IPS-15b (cell line): ENCODE results near the gene SLC9A2.

Experiments
- H3K27me3 ChIP-seq: one replicate; pipeline ENCODE4 v1.6.1; 2013; ENCODE audit warnings: low read length; ENCODE audit not compliant: control insufficient read depth, insufficient read depth
- H3K36me3 ChIP-seq: one replicate; pipeline ENCODE4 v1.6.1; 2013; ENCODE audit warnings: low read length; ENCODE audit not compliant: control insufficient read depth, insufficient read depth
- H3K4me1 ChIP-seq: one replicate; pipeline ENCODE4 v1.6.1; 2013; ENCODE audit warnings: mild to moderate bottlenecking, low read length; ENCODE audit not compliant: control insufficient read depth, insufficient read depth
- H3K4me3 ChIP-seq: one replicate; pipeline ENCODE4 v1.5.1; 2013; ENCODE audit warnings: low read depth, low read length
- H3K9ac ChIP-seq: one replicate; pipeline ENCODE4 v1.6.1; 2013; ENCODE audit warnings: low read depth, mild to moderate bottlenecking, low read length
- H3K9me3 ChIP-seq: one replicate; pipeline ENCODE4 v1.6.1; 2013; ENCODE audit warnings: mild to moderate bottlenecking, low read length; ENCODE audit not compliant: control insufficient read depth, insufficient read depth

Gene SLC9A2

GRCh38 chr2:102621630-102622029, 2.3 kb downstream of the SLC9A2 start:
- H3K9me3 ChIP-seq: no peaks in the 10 kb centered on the region
- H3K36me3 ChIP-seq: no peaks in the 10 kb centered on the region
- H3K4me3 ChIP-seq: no peak overlapping the region
- peaks cover 48% of the 10 kb centered on the region for H3K27me3 ChIP-seq
- no peak overlapping the region for H3K9ac ChIP-seq
- H3K4me1 ChIP-seq: no peaks in the 10 kb centered on the region

- H3K9ac ChIP-seq: no peak overlapping the region
- no peak overlapping the region for H3K4me3 ChIP-seq
- no peaks in the 10 kb centered on the region for H3K9me3 ChIP-seq
These were observed 3.3 kb downstream of the SLC9A2 start for GRCh38 chr2:102622646-102623045.

GRCh38 chr2:102630458-102630857, 11.1 kb downstream of the SLC9A2 start:
- H3K4me1 ChIP-seq: no peaks in the 10 kb centered on the region
- no peak overlapping the region for H3K9ac ChIP-seq
- no peaks in the 10 kb centered on the region for H3K36me3 ChIP-seq

More at GRCh38 chr2:102622646-102623045, 3.3 kb downstream of the SLC9A2 start:
- H3K36me3 ChIP-seq: no peaks in the 10 kb centered on the region
- H3K27me3 ChIP-seq: peaks cover 40% of the 10 kb centered on the region
- no peaks in the 10 kb centered on the region for H3K4me1 ChIP-seq

GRCh38 chr2:102632380-102633175, 13.2 kb downstream of the SLC9A2 start:
- H3K9ac ChIP-seq: no peak overlapping the region
- no peaks in the 10 kb centered on the region for H3K27me3 ChIP-seq
- H3K4me3 ChIP-seq: no peak overlapping the region
- no peaks in the 10 kb centered on the region for H3K9me3 ChIP-seq
- no peaks in the 10 kb centered on the region for H3K4me1 ChIP-seq
- no peaks in the 10 kb centered on the region for H3K36me3 ChIP-seq

More at GRCh38 chr2:102630458-102630857, 11.1 kb downstream of the SLC9A2 start:
- Histone ChIP-seq H3K27me3 (no peaks in the 10 kb centered on the region), H3K4me3 (no peak overlapping the region), H3K9me3 (no peaks in the 10 kb centered on the region)

GRCh38 chr2:102634831-102635241, 15.5 kb downstream of the SLC9A2 start:
- H3K9me3 ChIP-seq: no peaks in the 10 kb centered on the region
- no peak overlapping the region for H3K4me3 ChIP-seq
- H3K27me3 ChIP-seq: no peaks in the 10 kb centered on the region
- H3K4me1 ChIP-seq: no peaks in the 10 kb centered on the region
- H3K36me3 ChIP-seq: no peaks in the 10 kb centered on the region
- no peak overlapping the region for H3K9ac ChIP-seq

GRCh38 chr2:102635317-102635716, 16.0 kb downstream of the SLC9A2 start:
- H3K4me3 ChIP-seq: no peak overlapping the region
- H3K36me3 ChIP-seq: no peaks in the 10 kb centered on the region
- no peak overlapping the region for H3K9ac ChIP-seq
- H3K9me3 ChIP-seq: no peaks in the 10 kb centered on the region
- no peaks in the 10 kb centered on the region for H3K4me1 ChIP-seq
- no peaks in the 10 kb centered on the region for H3K27me3 ChIP-seq

- H3K36me3 ChIP-seq: no peaks in the 10 kb centered on the region
- H3K4me1 ChIP-seq: no peaks in the 10 kb centered on the region
- no peak overlapping the region for H3K9ac ChIP-seq
- H3K9me3 ChIP-seq: no peaks in the 10 kb centered on the region
- H3K4me3 ChIP-seq: no peak overlapping the region
- H3K27me3 ChIP-seq: no peaks in the 10 kb centered on the region
These were observed 17.0 kb downstream of the SLC9A2 start for GRCh38 chr2:102636283-102636907.

GRCh38 chr2:102637358-102637757, 18.0 kb downstream of the SLC9A2 start:
- H3K36me3 ChIP-seq: no peaks in the 10 kb centered on the region
- H3K9me3 ChIP-seq: no peaks in the 10 kb centered on the region
- no peaks in the 10 kb centered on the region for H3K4me1 ChIP-seq
- H3K27me3 ChIP-seq: no peaks in the 10 kb centered on the region
- no peak overlapping the region for H3K9ac ChIP-seq
- no peak overlapping the region for H3K4me3 ChIP-seq

- H3K36me3 ChIP-seq: no peaks in the 10 kb centered on the region
- H3K9me3 ChIP-seq: no peaks in the 10 kb centered on the region
- no peak overlapping the region for H3K4me3 ChIP-seq
- H3K9ac ChIP-seq: no peak overlapping the region
- no peaks in the 10 kb centered on the region for H3K4me1 ChIP-seq
- H3K27me3 ChIP-seq: no peaks in the 10 kb centered on the region
These were observed 20.1 kb downstream of the SLC9A2 start for GRCh38 chr2:102639429-102639828.

- no peak overlapping the region for H3K4me3 ChIP-seq
- no peaks in the 10 kb centered on the region for H3K27me3 ChIP-seq
- no peaks in the 10 kb centered on the region for H3K4me1 ChIP-seq
- H3K9ac ChIP-seq: no peak overlapping the region
- H3K9me3 ChIP-seq: no peaks in the 10 kb centered on the region
- H3K36me3 ChIP-seq: no peaks in the 10 kb centered on the region
These were observed 32.8 kb downstream of the SLC9A2 start for GRCh38 chr2:102652126-102652525.

- H3K27me3 ChIP-seq: no peaks in the 10 kb centered on the region
- H3K4me1 ChIP-seq: no peaks in the 10 kb centered on the region
- no peak overlapping the region for H3K9ac ChIP-seq
These were observed 38.4 kb downstream of the SLC9A2 start for GRCh38 chr2:102657770-102658169.

GRCh38 chr2:102660070-102660469, 40.7 kb downstream of the SLC9A2 start:
- Histone ChIP-seq H3K9ac (no peak overlapping the region), H3K9me3 (no peaks in the 10 kb centered on the region), H3K36me3 (no peaks in the 10 kb centered on the region), H3K27me3 (no peaks in the 10 kb centered on the region), H3K4me1 (no peaks in the 10 kb centered on the region), H3K4me3 (no peak overlapping the region)

More at GRCh38 chr2:102657770-102658169, 38.4 kb downstream of the SLC9A2 start:
- Histone ChIP-seq H3K36me3 (no peaks in the 10 kb centered on the region), H3K4me3 (no peak overlapping the region), H3K9me3 (no peaks in the 10 kb centered on the region)
